SK-N-SH treated with all-trans-retinoic acid at 6 μM for 48 hours (cell line): Measurements from ENCODE around the gene CIZ1.

Experiments used
- ATAC-seq: fragments of 200-7000 bp; cut with Tn5 transposase; 3 replicates; pipeline ENCODE4 v1.9.1; 2020; ENCODE audit warnings: mild to moderate bottlenecking, moderate library complexity
- ARNTL ChIP-seq: fragments of 450-650 bp; formaldehyde crosslinking; IDR thresholded peaks from 2 replicates; pipeline ENCODE4 v1.5.0; 2020; ENCODE audit warnings: low read depth, mild to moderate bottlenecking, moderate library complexity, borderline replicate concordance
- BACH2 ChIP-seq: fragments of 250-450 bp; sonication (Bioruptor Pico); IDR thresholded peaks from 2 replicates; pipeline ENCODE4 v1.9.0; 2021; ENCODE audit warnings: mild to moderate bottlenecking, borderline replicate concordance
- CSRNP3 ChIP-seq: fragments of 250-450 bp; sonication (Bioruptor Pico); IDR thresholded peaks from 2 replicates; pipeline ENCODE4 v1.5.1; 2021; ENCODE audit warnings: mild to moderate bottlenecking, moderate library complexity
- ESRRG ChIP-seq: fragments of 250-450 bp; sonication (Bioruptor Pico); IDR thresholded peaks from 2 replicates; pipeline ENCODE4 v1.6.1; 2021; ENCODE audit warnings: mild to moderate bottlenecking
- GLIS3 ChIP-seq: fragments of 250-450 bp; sonication (Bioruptor Pico); IDR thresholded peaks from 2 replicates; pipeline ENCODE4 v1.5.0; 2020; ENCODE audit warnings: mild to moderate bottlenecking, moderate library complexity
- OSR1 ChIP-seq: fragments of 250-450 bp; sonication (Bioruptor Pico); IDR thresholded peaks from 2 replicates; pipeline ENCODE4 v1.8.0; 2022; ENCODE audit warnings: moderate library complexity, mild to moderate bottlenecking, inconsistent platforms
- PATZ1 ChIP-seq: fragments of 250-450 bp; sonication (Bioruptor Pico); IDR thresholded peaks from 2 replicates; pipeline ENCODE4 v1.8.0; 2020; ENCODE audit warnings: mild to moderate bottlenecking, moderate library complexity, borderline replicate concordance
- POU6F1 ChIP-seq: fragments of 250-450 bp; sonication (Bioruptor Pico); IDR thresholded peaks from 2 replicates; pipeline ENCODE4 v1.8.0; 2021; ENCODE audit warnings: low read depth, mild to moderate bottlenecking, moderate library complexity, borderline replicate concordance
- PPARA ChIP-seq: fragments of 250-450 bp; sonication (Bioruptor Pico); IDR thresholded peaks from 2 replicates; pipeline ENCODE4 v1.5.0; 2020; ENCODE audit warnings: mild to moderate bottlenecking, borderline replicate concordance
- RARB ChIP-seq: fragments of 250-450 bp; sonication (Bioruptor Pico); IDR thresholded peaks from 2 replicates; pipeline ENCODE4 v1.8.0; 2021; ENCODE audit warnings: mild to moderate bottlenecking, moderate library complexity
- SNAI2 ChIP-seq: fragments of 250-450 bp; sonication (Bioruptor Pico); IDR thresholded peaks from 2 replicates; pipeline ENCODE4 v1.5.0; 2020; ENCODE audit warnings: mild to moderate bottlenecking, moderate library complexity
- TCF4 ChIP-seq: fragments of 250-450 bp; sonication (Bioruptor Pico); IDR thresholded peaks from 2 replicates; pipeline ENCODE4 v1.8.0; 2021; ENCODE audit warnings: mild to moderate bottlenecking, moderate library complexity, borderline replicate concordance
- TOX ChIP-seq: fragments of 250-450 bp; sonication (Bioruptor Pico); IDR thresholded peaks from 2 replicates; pipeline ENCODE4 v1.8.0; 2021; ENCODE audit warnings: mild to moderate bottlenecking, moderate library complexity, borderline replicate concordance
- ZC3H10 ChIP-seq: fragments of 250-450 bp; sonication (Bioruptor Pico); IDR thresholded peaks from 2 replicates; pipeline ENCODE4 v1.5.1; 2021; ENCODE audit warnings: mild to moderate bottlenecking, moderate library complexity
- ZFP3 ChIP-seq: fragments of 250-450 bp; sonication (Bioruptor Pico); IDR thresholded peaks from 2 replicates; pipeline ENCODE4 v1.5.0; 2020; ENCODE audit warnings: mild to moderate bottlenecking, moderate library complexity
- ZFP30 ChIP-seq: fragments of 450-650 bp; formaldehyde crosslinking; IDR thresholded peaks from 2 replicates; pipeline ENCODE4 v1.5.0; 2022; ENCODE audit warnings: mild to moderate bottlenecking, moderate library complexity
- ZNF565 ChIP-seq: fragments of 450-650 bp; formaldehyde crosslinking; conservative IDR thresholded peaks from 2 replicates; pipeline ENCODE4 v1.5.0; 2020; ENCODE audit warnings: low read depth, mild to moderate bottlenecking, moderate library complexity
- ZNF70 ChIP-seq: fragments of 450-650 bp; formaldehyde crosslinking; IDR thresholded peaks from 2 replicates; pipeline ENCODE4 v1.5.0; 2020; ENCODE audit warnings: mild to moderate bottlenecking, moderate library complexity
- ZNF8 ChIP-seq: fragments of 450-650 bp; formaldehyde crosslinking; IDR thresholded peaks from 2 replicates; pipeline ENCODE4 v1.5.0; 2020; ENCODE audit warnings: mild to moderate bottlenecking, moderate library complexity

CIZ1 gene

GRCh38 chr9:128211186-128211980 is 20.0 kb upstream of the CIZ1 start:
- no peak for TF ChIP-seq ZC3H10
- TF ChIP-seq ESRRG (CRISPR knock-in tag) = no peak
- ATAC-seq = no peak

- ATAC-seq = no peak
- no peak for TF ChIP-seq SNAI2 (CRISPR knock-in tag)
- no peak for TF ChIP-seq OSR1 (CRISPR knock-in tag)
- TF ChIP-seq ARNTL (CRISPR knock-in tag) = no peak
- TF ChIP-seq ZNF70 (CRISPR knock-in tag) = no peak
- no peak for TF ChIP-seq GLIS3 (CRISPR knock-in tag)
- TF ChIP-seq TOX (CRISPR knock-in tag) = no peak
- no peak for TF ChIP-seq TCF4
- no peak for TF ChIP-seq ZC3H10
- no peak for TF ChIP-seq ZNF565 (CRISPR knock-in tag)
- no peak for TF ChIP-seq PPARA (CRISPR knock-in tag)
- TF ChIP-seq, all 23 proteins: peak for 0
Observed at GRCh38 chr9:128208946-128209669, 17.7 kb upstream of the CIZ1 start.

- no peak for TF ChIP-seq PPARA (CRISPR knock-in tag)
- TF ChIP-seq TOX (CRISPR knock-in tag) = no peak
- no peak for TF ChIP-seq TCF4
- TF ChIP-seq ZNF8 (CRISPR knock-in tag) = no peak
- no peak for TF ChIP-seq PATZ1
- no peak for TF ChIP-seq ESRRG (CRISPR knock-in tag)
- no peak for TF ChIP-seq GLIS3 (CRISPR knock-in tag)
- TF ChIP-seq ZC3H10 = no peak
- no peak for TF ChIP-seq RARB
Observed at GRCh38 chr9:128208386-128208785, 17.0 kb upstream of the CIZ1 start.

GRCh38 chr9:128206916-128207910 is 15.8 kb upstream of the CIZ1 start:
- no peak for ATAC-seq
- TF ChIP-seq PATZ1 (no peak), TOX (CRISPR knock-in tag) (no peak), ZFP3 (CRISPR knock-in tag) (no peak), ZFP30 (CRISPR knock-in tag) (no peak)

More at GRCh38 chr9:128208386-128208785, 17.0 kb upstream of the CIZ1 start:
- no peak for ATAC-seq

- no peak for ATAC-seq
- no peak for TF ChIP-seq POU6F1 (CRISPR knock-in tag)
- no peak for TF ChIP-seq ARNTL (CRISPR knock-in tag)
- TF ChIP-seq ESRRG (CRISPR knock-in tag) = no peak
- TF ChIP-seq BACH2 (CRISPR knock-in tag) = no peak
- TF ChIP-seq OSR1 (CRISPR knock-in tag) = no peak
- no peak for TF ChIP-seq ZC3H10
- TF ChIP-seq ZNF565 (CRISPR knock-in tag) = no peak
- no peak for TF ChIP-seq CSRNP3 (CRISPR knock-in tag)
- TF ChIP-seq ZFP3 (CRISPR knock-in tag) = no peak
- TF ChIP-seq, all 23 proteins: peak for 0
Observed at GRCh38 chr9:128206484-128206883, 15.1 kb upstream of the CIZ1 start.
